ENCODE data around the gene DCTN2.

DNA sequence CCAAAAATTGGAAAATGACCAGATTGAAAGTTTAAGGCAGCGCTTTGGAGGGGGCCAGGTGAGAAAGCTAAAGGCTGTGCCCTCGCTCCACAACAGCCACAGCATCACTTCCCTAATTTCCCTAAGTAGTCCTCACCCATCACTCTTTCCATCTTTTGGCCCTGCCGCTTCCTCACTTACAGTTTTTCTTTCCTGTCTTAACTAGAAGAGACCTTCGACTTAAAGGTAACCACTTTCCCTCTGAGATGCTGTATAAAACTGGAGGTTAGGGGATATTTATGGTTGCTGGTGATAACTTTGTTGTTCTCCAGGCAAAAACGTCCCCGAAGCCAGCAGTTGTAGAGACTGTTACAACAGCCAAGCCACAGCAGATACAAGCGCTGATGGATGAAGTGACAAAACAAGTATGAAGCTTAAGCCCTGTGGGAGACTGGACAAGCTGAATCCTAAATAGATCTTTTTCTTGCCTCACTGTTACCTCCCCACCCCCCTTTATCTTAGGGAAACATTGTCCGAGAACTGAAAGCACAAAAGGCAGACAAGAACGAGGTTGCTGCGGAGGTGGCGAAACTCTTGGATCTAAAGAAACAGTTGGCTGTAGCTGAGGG is 31.0 kb downstream of the DCTN2 start:
- TF ChIP-seq EZH2phosphoT487 (IDR thresholded peaks at IDR 0.05; ENCODE audit: insufficient read depth, low read depth) (no peak), EZH2 (IDR thresholded peaks at IDR 0.05; ENCODE audit: insufficient read depth, poor library complexity, severe bottlenecking) (no peak)
